PC-9 (cell line): Measurements from ENCODE around the gene PI4K2B.

Source experiments
- CTCF ChIP-seq: fragments of 200-600 bp; sonication (generic); conservative IDR thresholded peaks from 2 replicates; pipeline ENCODE4 v1.6.1; 2017; ENCODE audit warnings: mixed run types, antibody characterized with exemption, mild to moderate bottlenecking, moderate library complexity
- EZH2 ChIP-seq: fragments of 200-600 bp; sonication (generic); IDR thresholded peaks from 2 replicates; pipeline ENCODE4 v1.8.0; 2017; ENCODE audit warnings: antibody characterized with exemption, low read depth

- TF ChIP-seq CTCF = no peak
- no peak for TF ChIP-seq EZH2
Measured at GRCh38 chr4:25310066-25310802, 76.4 kb downstream of the PI4K2B start.
